NOMO-1 treated with DMSO at 0.1 percent for 48 hours (cell line): ENCODE results near the gene C12orf42.

Source experiments
- DNase-seq: peaks from one replicate; lab custom pipeline; 2025; ENCODE audit not compliant: unreplicated experiment; lab: John Stamatoyannopoulos, UW

C12orf42 gene

GRCh38 chr12:103350116-103350515 is 145.7 kb downstream of the C12orf42 start:
- no peak for DNase-seq

GRCh38 chr12:103348935-103349334 is 146.8 kb downstream of the C12orf42 start:
- no peak for DNase-seq

GRCh38 chr12:103336940-103337339 is 158.8 kb downstream of the C12orf42 start:
- no peak for DNase-seq

GRCh38 chr12:103334466-103334865 is 161.3 kb downstream of the C12orf42 start:
- no peak for DNase-seq

GRCh38 chr12:103333676-103334075 is 162.1 kb downstream of the C12orf42 start:
- no peak for DNase-seq

GRCh38 chr12:103331643-103332042 is 164.1 kb downstream of the C12orf42 start:
- no peak for DNase-seq

- no peak for DNase-seq
Measured at GRCh38 chr12:103330672-103331071, 165.1 kb downstream of the C12orf42 start.

GRCh38 chr12:103327676-103328075 is 168.1 kb downstream of the C12orf42 start:
- DNase-seq, result no peak

- DNase-seq, result no peak
Measured at GRCh38 chr12:103326190-103326589, 169.6 kb downstream of the C12orf42 start.

- no peak for DNase-seq
Measured at GRCh38 chr12:103318566-103318965, 177.2 kb downstream of the C12orf42 start.

GRCh38 chr12:103317220-103317619 is 178.5 kb downstream of the C12orf42 start:
- DNase-seq, result no peak

GRCh38 chr12:103314786-103315185 is 181.0 kb downstream of the C12orf42 start:
- DNase-seq, result no peak

- DNase-seq, result no peak
Measured at GRCh38 chr12:103313894-103314293, 181.9 kb downstream of the C12orf42 start.

- no peak for DNase-seq
Measured at GRCh38 chr12:103312742-103313354, 182.9 kb downstream of the C12orf42 start.

GRCh38 chr12:103310546-103311270 is 185.1 kb downstream of the C12orf42 start:
- no peak for DNase-seq

GRCh38 chr12:103308396-103308795 is 187.4 kb downstream of the C12orf42 start:
- DNase-seq, result no peak

- DNase-seq, result no peak
Measured at GRCh38 chr12:103303484-103303883, 192.3 kb downstream of the C12orf42 start.

- no peak for DNase-seq
Measured at GRCh38 chr12:103301642-103302591, 193.9 kb downstream of the C12orf42 start.

- DNase-seq, result no peak
Measured at GRCh38 chr12:103288016-103288415, 207.8 kb downstream of the C12orf42 start.

GRCh38 chr12:103282124-103282523 is 213.6 kb downstream of the C12orf42 start:
- no peak for DNase-seq

GRCh38 chr12:103279444-103279843 is 216.3 kb downstream of the C12orf42 start:
- no peak for DNase-seq

GRCh38 chr12:103278329-103278728 is 217.4 kb downstream of the C12orf42 start:
- no peak for DNase-seq
